C4-2B (cell line): ENCODE measurements around the gene BRAF.
"Not testable (repeated sequence)": the region's sequence is repeated elsewhere in the genome, so short reads cannot be mapped to it uniquely, and the experiment has no call there.

Source experiments
- H3K27ac ChIP-seq: fragments of 450-650 bp; 2 replicates; pipeline ENCODE4 v1.5.1; 2017
- ZFX ChIP-seq: fragments of 450-650 bp; IDR thresholded peaks from 2 replicates; pipeline ENCODE4 v1.6.1; 2017
- TF ChIP-seq, protein P1 (sequence below): fragments of 450-650 bp; conservative IDR thresholded peaks from 2 replicates; pipeline ENCODE4 v1.5.1; 2017; ENCODE audit warnings: mild to moderate bottlenecking

The BRAF gene

DNA sequence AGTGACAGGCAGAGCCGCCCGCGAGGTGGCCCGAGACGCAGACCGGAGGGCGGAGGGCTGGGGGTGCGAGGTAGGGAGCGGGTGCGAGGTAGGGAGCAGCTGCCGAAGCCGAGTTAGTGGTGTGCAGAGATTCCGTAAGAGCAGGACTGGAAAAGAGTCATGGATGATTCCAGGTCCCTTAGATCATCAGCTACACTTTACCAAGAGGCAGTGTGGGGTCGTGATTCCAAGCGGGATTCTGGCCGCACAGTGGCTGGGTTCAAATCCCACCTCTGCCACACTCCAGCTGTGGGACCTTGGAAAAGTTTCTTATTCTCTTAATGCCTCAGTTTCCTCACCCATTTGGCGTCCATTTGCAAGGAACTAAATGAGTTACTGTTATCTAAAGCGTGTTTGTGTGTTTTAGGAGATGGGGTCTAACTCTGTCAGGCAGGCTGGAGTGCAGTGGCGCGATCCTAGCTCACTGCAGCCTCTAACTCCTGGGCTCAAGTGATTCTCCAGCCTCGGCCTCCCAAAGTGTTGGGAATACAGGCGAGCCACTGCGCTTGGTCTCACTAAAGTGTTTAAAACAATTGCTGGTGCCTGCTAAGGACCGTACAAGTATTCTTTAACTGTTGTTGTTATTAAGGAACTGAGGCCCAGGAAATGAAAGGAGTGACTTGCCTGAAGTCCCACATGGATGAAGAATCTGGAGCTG is 227.1 kb downstream of the BRAF start:
- TF ChIP-seq ZFX: no peak
- TF ChIP-seq, protein P1, sequence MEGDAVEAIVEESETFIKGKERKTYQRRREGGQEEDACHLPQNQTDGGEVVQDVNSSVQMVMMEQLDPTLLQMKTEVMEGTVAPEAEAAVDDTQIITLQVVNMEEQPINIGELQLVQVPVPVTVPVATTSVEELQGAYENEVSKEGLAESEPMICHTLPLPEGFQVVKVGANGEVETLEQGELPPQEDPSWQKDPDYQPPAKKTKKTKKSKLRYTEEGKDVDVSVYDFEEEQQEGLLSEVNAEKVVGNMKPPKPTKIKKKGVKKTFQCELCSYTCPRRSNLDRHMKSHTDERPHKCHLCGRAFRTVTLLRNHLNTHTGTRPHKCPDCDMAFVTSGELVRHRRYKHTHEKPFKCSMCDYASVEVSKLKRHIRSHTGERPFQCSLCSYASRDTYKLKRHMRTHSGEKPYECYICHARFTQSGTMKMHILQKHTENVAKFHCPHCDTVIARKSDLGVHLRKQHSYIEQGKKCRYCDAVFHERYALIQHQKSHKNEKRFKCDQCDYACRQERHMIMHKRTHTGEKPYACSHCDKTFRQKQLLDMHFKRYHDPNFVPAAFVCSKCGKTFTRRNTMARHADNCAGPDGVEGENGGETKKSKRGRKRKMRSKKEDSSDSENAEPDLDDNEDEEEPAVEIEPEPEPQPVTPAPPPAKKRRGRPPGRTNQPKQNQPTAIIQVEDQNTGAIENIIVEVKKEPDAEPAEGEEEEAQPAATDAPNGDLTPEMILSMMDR: no peak

DNA sequence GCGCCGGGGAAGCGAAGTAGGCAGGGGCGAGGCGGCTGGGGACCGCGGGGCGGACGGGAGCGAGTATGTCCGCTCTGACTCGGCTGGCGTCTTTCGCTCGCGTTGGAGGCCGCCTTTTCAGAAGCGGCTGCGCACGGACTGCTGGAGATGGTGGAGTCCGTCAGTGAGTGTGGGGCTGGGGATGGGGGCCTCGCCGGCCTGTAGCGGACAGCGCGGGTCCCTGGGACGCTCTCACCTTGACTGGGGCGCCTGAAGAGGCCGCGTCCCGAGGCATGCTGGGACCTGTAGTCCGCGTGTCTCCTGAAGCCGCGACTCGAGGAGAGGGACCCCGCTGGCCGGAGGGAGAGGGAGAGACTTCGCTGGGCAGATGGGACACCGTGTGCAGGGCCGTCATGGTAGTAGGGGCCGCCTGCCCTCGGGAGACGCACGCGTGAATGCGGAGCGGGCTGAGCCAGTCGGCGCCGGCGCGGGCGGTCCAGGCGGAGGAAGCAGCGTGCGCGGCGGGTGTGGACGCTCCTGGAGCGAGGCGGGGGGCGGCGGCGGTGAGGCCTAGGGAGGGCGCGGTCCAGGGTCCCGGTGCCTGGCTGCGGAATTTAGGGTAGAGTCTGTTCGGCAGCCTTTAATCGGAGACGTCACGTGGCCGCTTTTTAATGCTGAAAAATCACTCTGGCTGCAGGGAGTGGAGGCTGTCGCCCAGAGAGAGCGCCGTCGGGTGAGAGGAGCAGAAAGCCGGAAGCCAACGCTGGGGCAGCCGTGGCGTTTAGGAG is 227.9 kb downstream of the BRAF start, which contains the start of gene NDUFB2:
NDUFB2 (plus strand) TSS at position 29 of the 767 bp plus-strand sequence; CDS start at position 66, 37 bp downstream.
- TF ChIP-seq, protein P1: no peak; the same call in 1 of the 2 replicates
- TF ChIP-seq ZFX: peak; percentile 99
- peak within 1 kb of the TSS; percentile 92 for H3K27ac ChIP-seq

More for the DNA sequence above, 227.1 kb downstream of the BRAF start:
- H3K27ac ChIP-seq: peak overlapping the region; percentile 92

DNA sequence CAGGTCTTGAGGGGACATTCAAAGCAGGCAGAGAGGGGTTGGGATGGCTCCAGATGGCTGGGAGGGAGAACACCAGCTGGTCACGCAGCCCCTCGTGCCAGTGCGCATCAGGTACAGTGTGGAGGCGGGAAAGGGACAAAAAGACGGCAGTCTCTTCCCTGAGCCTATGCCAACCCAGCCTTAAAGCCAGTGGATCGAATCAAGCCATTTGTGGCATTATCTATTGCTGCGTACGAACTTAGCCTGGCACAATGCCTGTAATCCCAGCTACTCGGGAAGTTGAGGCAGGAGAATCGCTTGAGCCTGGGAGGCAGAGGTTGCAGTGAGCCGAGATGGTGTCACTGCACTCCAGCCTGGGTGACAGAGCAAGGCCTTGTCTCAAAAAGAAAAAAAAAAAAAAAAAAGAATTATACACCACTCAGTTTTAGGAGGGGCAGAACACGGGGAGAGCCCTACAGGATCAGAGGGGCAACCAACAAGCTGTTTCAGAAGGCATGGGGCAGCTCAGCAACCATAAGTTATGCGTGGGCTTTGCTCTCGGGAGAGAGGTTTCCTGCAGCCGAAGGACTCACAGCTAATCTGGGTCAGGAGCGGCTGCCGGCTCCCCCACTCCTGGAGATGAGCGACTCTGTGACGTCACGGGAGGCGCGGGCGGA is 228.6 kb downstream of the BRAF start:
- peak overlapping the region; percentile 92 for H3K27ac ChIP-seq
- no peak for TF ChIP-seq ZFX
- TF ChIP-seq, protein P1: no peak

DNA sequence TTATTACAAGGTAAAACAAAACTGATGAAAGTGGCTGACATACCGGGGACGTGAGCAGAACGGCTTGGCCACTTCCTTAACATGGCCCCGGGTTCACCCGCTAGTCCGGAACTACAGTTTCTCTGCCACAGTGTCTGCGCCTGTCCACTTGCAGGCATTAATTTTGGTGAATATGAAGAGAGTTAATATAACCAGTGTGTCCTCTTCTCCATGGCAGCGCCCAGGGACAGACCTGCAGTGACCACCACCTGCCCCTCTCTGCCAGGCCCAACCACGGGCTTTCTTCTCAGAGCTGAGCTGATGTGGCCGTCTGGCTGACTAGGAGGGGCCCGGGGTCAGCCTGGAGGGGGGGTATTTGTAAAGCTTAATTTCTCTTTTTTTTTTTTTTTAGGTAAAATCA is 229.3 kb downstream of the BRAF start:
- peak overlapping the region; percentile 92; the same call in 1 of the 2 replicates for H3K27ac ChIP-seq

GRCh38 chr7:140694592-140694991 is 230.1 kb downstream of the BRAF start:
- H3K27ac ChIP-seq: no peak overlapping the region
- TF ChIP-seq, protein P1: no peak
- TF ChIP-seq ZFX: no peak

More for the DNA sequence above, 229.3 kb downstream of the BRAF start:
- TF ChIP-seq ZFX: no peak
- TF ChIP-seq, protein P1: no peak

DNA sequence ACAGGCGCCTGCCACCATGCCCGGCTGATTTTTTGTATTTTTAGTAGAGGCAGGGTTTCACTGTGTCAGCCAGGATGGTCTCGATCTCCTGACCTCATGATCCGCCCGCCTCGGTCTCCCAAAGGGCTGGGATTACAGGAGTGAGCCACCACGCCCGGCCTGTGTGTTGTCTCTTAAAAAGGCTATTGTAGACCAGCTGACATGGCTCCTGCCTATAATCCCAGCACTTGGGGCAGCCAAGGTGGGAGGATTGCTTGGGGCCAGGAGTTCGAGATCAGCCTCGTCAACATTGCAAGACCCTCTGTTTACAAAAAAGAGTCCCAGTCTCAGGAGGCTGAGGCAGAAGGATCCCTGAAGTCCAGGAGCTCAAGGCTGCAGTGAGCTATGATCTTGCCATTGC is 230.9 kb downstream of the BRAF start:
- not testable (repeated sequence) for H3K27ac ChIP-seq

DNA sequence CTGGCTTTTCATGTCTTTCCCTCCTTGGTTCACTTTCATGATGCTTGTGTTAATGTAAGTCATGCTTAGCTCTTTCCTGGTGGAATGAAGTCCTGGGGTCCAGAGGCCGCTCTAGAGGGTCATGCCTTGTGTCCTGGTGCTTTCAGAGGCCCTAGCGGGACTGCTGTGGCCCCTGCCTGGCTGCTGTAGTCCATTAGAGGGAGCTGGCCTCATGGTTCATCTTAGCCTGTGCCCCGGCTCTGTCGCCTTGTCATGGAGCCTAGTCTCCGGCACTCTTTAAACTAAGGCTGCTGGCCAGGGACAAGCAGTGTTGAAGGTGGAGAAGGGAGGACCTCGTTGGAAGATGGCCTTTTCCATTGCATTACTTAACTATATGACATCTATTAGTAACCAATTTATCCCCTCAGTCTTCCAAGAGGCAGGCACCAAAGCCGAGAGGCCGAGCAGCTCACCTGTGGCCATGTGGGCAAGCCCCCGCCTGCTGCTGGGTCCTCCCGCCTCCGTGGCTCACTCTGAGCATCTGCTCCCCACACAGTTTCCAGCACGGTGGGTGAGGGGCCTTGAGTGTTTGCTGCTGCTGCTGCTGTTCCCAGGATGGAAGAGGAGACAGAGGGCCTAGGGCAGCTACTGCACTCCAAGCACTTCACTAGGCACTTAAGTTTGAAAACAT is 233.2 kb downstream of the BRAF start:
- H3K27ac ChIP-seq: no peak overlapping the region
- TF ChIP-seq, protein P1: no peak
- TF ChIP-seq ZFX: no peak
